Fibroblast of lung (primary cell): ENCODE results near the gene CAPS. TPM values are rescaled to one million over a fixed set of nuclear protein-coding genes. Genes with fewer than 3 reads are reported as not detected.

Experiments
- DNase-seq, 2 donors: peaks; one replicate each; pipeline versions ENCODE4 v3.0.0 to v3.0.0-alpha.2; 2010; ENCODE audit warnings: low read depth in 2 of 2
- H2AFZ ChIP-seq: 2 replicates; pipeline ENCODE4 v1.5.1; 2012; ENCODE audit warnings: low read length, control low read depth, inconsistent platforms
- H3K27ac ChIP-seq: 2 replicates; pipeline ENCODE4 v1.5.1; 2011; ENCODE audit warnings: low read length, control low read depth; ENCODE audit not compliant: insufficient read depth
- H3K27me3 ChIP-seq: 2 replicates; pipeline ENCODE4 v1.5.1; 2011; ENCODE audit warnings: mild to moderate bottlenecking, low read length; ENCODE audit not compliant: control insufficient read depth, insufficient read depth
- H3K36me3 ChIP-seq: 2 replicates; pipeline ENCODE4 v1.5.1; 2011; ENCODE audit warnings: low read length; ENCODE audit not compliant: control insufficient read depth, insufficient read depth
- H3K4me1 ChIP-seq: 2 replicates; pipeline ENCODE4 v1.5.1; 2011; ENCODE audit warnings: low read length; ENCODE audit not compliant: control insufficient read depth, insufficient read depth; ENCODE audit errors: extremely low read depth
- H3K4me2 ChIP-seq: 2 replicates; pipeline ENCODE4 v1.5.1; 2011; ENCODE audit warnings: low read length, control low read depth; ENCODE audit not compliant: insufficient read depth; ENCODE audit errors: extremely low read depth
- H3K4me3 ChIP-seq, 4 experiments: fragments of 200-600 bp in 1 of 4; sonication (generic) in 1 of 4; replicated peaks in 1 of 4; 2 replicates each; pipeline ENCODE4 v1.5.1; 2011 to 2016; ENCODE audit warnings: low read length in 4 of 4, low read depth in 3 of 4, mild to moderate bottlenecking in 3 of 4, control low read depth in 2 of 4, inconsistent platforms in 1 of 4, mixed read lengths in 1 of 4; ENCODE audit not compliant: insufficient read depth in 1 of 4; ENCODE audit errors: control extremely low read depth in 1 of 4
- H3K79me2 ChIP-seq: 2 replicates; pipeline ENCODE4 v1.5.1; 2012; ENCODE audit warnings: mild to moderate bottlenecking, low read length, inconsistent platforms; ENCODE audit not compliant: control insufficient read depth, insufficient read depth
- H3K9ac ChIP-seq: 2 replicates; pipeline ENCODE4 v1.5.1; 2011; ENCODE audit warnings: mild to moderate bottlenecking, low read length, control low read depth; ENCODE audit not compliant: insufficient read depth
- H3K9me3 ChIP-seq: 2 replicates; pipeline ENCODE4 v1.5.1; 2012; ENCODE audit warnings: low read depth, low read length; ENCODE audit not compliant: control insufficient read depth, insufficient read depth
- H4K20me1 ChIP-seq: 2 replicates; pipeline ENCODE4 v1.5.1; 2011; ENCODE audit warnings: low read length; ENCODE audit not compliant: control insufficient read depth, insufficient read depth; ENCODE audit errors: extremely low read depth
- CTCF ChIP-seq, 2 donors: IDR thresholded peaks in 1 of 2; conservative IDR thresholded peaks in 1 of 2; 1 replicate in 1 of 2; 2 replicates in 1 of 2; pipeline ENCODE4 v1.5.1; 2011 to 2012; ENCODE audit warnings: low read length in 2 of 2, control low read depth in 1 of 2, inconsistent platforms in 1 of 2, low read depth in 1 of 2, mild to moderate bottlenecking in 1 of 2
- EZH2 ChIP-seq: IDR thresholded peaks from 2 replicates; pipeline ENCODE4 v1.5.1; 2012; ENCODE audit warnings: low read length, control low read depth, mild to moderate bottlenecking; ENCODE audit errors: missing control alignments
- polyA plus RNA-seq, 2 donors: library from polyadenylated mRNA; depleted of rRNA in 1 of 2; stranded (reverse) in 1 of 2; unstranded in 1 of 2; fragments of >200 nt; gene quantifications; 2 replicates each; pipeline ENCODE4 v1.2.1, GENCODE V29; 2011 to 2012; ENCODE audit warnings: missing spikeins in 1 of 2
- total RNA-seq: library from RNA; depleted of rRNA; stranded (reverse); fragments of >200 nt; gene quantifications from 2 replicates; pipeline ENCODE4 v1.2.1, GENCODE V29; 2014

CAPS gene
- total and polyA plus RNA-seq, 2 donors (not counting 1 experiment from before 2014, with no cell fraction given) = 1.6 to 7.3 TPM

GRCh38 chr19:5895409-5895808, 18.6 kb upstream of the CAPS start:
- Histone ChIP-seq H3K9ac (no peak overlapping the region), H3K9me3 (no peaks in the 10 kb centered on the region), H3K4me1 (peaks cover 4% of the 10 kb centered on the region), H3K4me3 (no peak overlapping the region), H3K36me3 (peaks cover 17% of the 10 kb centered on the region), H2AFZ (no peak overlapping the region), H3K27ac (no peak overlapping the region), H4K20me1 (no peaks in the 10 kb centered on the region), H3K27me3 (no peaks in the 10 kb centered on the region), H3K79me2 (peaks cover 15% of the 10 kb centered on the region), H3K4me2 (no peak overlapping the region)
- TF ChIP-seq EZH2 (no peak), CTCF (conservative IDR thresholded peaks at IDR 0.05 in 1 of 2, IDR thresholded peaks at IDR 0.05 in 1 of 2; ENCODE audit: low read depth in 1 of 2, low read length in 2 of 2) (no peak)
- no peak for DNase-seq

- Histone ChIP-seq H3K4me3 (no peak overlapping the region), H4K20me1 (no peaks in the 10 kb centered on the region)
- DNase-seq = no peak
Measured at GRCh38 chr19:5895890-5896289, 18.2 kb upstream of the CAPS start.

GRCh38 chr19:5896365-5897076, 17.5 kb upstream of the CAPS start:
- Histone ChIP-seq H3K27ac (no peak overlapping the region), H3K9ac (no peak overlapping the region), H3K4me2 (no peak overlapping the region), H3K9me3 (no peaks in the 10 kb centered on the region), H3K4me1 (peaks cover 4% of the 10 kb centered on the region), H3K27me3 (no peaks in the 10 kb centered on the region), H3K36me3 (peaks cover 17% of the 10 kb centered on the region), H2AFZ (no peak overlapping the region), H3K4me3 (no peak overlapping the region), H4K20me1 (no peaks in the 10 kb centered on the region), H3K79me2 (peaks cover 24% of the 10 kb centered on the region)
- DNase-seq = no peak
- TF ChIP-seq CTCF (conservative IDR thresholded peaks at IDR 0.05 in 1 of 2, IDR thresholded peaks at IDR 0.05 in 1 of 2; ENCODE audit: low read depth in 1 of 2, low read length in 2 of 2) (no peak), EZH2 (no peak)

More at GRCh38 chr19:5895890-5896289, 18.2 kb upstream of the CAPS start:
- TF ChIP-seq CTCF (conservative IDR thresholded peaks at IDR 0.05 in 1 of 2, IDR thresholded peaks at IDR 0.05 in 1 of 2; ENCODE audit: low read depth in 1 of 2, low read length in 2 of 2) = no peak
- TF ChIP-seq EZH2 = no peak
- Histone ChIP-seq H3K4me2 (no peak overlapping the region), H3K9me3 (no peaks in the 10 kb centered on the region), H2AFZ (no peak overlapping the region), H3K9ac (no peak overlapping the region), H3K27ac (no peak overlapping the region), H3K36me3 (peaks cover 17% of the 10 kb centered on the region), H3K4me1 (peaks cover 4% of the 10 kb centered on the region), H3K79me2 (peaks cover 17% of the 10 kb centered on the region), H3K27me3 (no peaks in the 10 kb centered on the region)
